Suprapubic skin (tissue), 4 donors: Measurements from ENCODE around the gene CRCP. TPM values are rescaled to one million over a fixed set of nuclear protein-coding genes. Genes with fewer than 3 reads are reported as not detected.
A peak's percentile ranks its signal among the peaks of the same experiment; 100 is the strongest.

ENCODE experiments used
- DNase-seq, 2 donors: peaks; one replicate each; pipeline ENCODE4 v3.0.0-alpha.2; 2019; ENCODE audit warnings: low spot score in 2 of 2
- H3K27ac ChIP-seq: fragments of 200-600 bp; sonication (generic); one replicate; pipeline ENCODE4 v1.5.1; 2019
- H3K27me3 ChIP-seq: fragments of 200-600 bp; sonication (generic); one replicate; pipeline ENCODE4 v1.5.1; 2019
- H3K36me3 ChIP-seq: fragments of 200-600 bp; sonication (generic); one replicate; pipeline ENCODE4 v1.5.1; 2019
- H3K4me1 ChIP-seq: fragments of 200-600 bp; sonication (generic); one replicate; pipeline ENCODE4 v1.5.1; 2019
- H3K4me3 ChIP-seq: fragments of 200-600 bp; sonication (generic); one replicate; pipeline ENCODE4 v1.5.1; 2019; ENCODE audit warnings: mild to moderate bottlenecking
- H3K9me3 ChIP-seq: fragments of 200-600 bp; sonication (generic); one replicate; pipeline ENCODE4 v1.5.1; 2019
- EP300 ChIP-seq: sonication (generic); formaldehyde crosslinking; IDR thresholded peaks from one replicate; pipeline ENCODE4 v1.6.1; 2017; ENCODE audit warnings: antibody characterized with exemption
- POLR2A ChIP-seq, 2 donors: fragments of 450-650 bp; IDR thresholded peaks; one replicate each; pipeline ENCODE4 v1.6.1; 2017; ENCODE audit warnings: antibody characterized with exemption in 2 of 2, mild to moderate bottlenecking in 2 of 2, moderate library complexity in 2 of 2
- POLR2AphosphoS5 ChIP-seq, 3 donors: sonication (generic); formaldehyde crosslinking; IDR thresholded peaks; one replicate each; pipeline ENCODE4 v1.6.1; 2017; ENCODE audit warnings: antibody characterized with exemption in 3 of 3
- WGBS: methylation state at CpG from one replicate; pipeline ENCODE4 v1.1.5; 2018; 5-methylcytosine and 5-hydroxymethylcytosine counted together
- total RNA-seq, 4 donors: library from RNA; depleted of rRNA; stranded (reverse); fragments of >200 nt; gene quantifications; one replicate each; pipeline ENCODE4 v1.1.0, GENCODE V29; 2016
- TF ChIP-seq, protein P1 (sequence below), 2 donors: fragments of 200-600 bp in 1 of 2; fragments of 450-650 bp in 1 of 2; sonication (generic) in 1 of 2; IDR thresholded peaks; one replicate each; pipeline ENCODE4 v1.5.1; 2016 to 2019; ENCODE audit warnings: antibody characterized with exemption in 2 of 2, mild to moderate bottlenecking in 1 of 2, moderate library complexity in 1 of 2

CRCP gene
- total RNA-seq, 4 donors from 2014 or later, result 33.8 to 67.2 (median 42.8) TPM

DNA sequence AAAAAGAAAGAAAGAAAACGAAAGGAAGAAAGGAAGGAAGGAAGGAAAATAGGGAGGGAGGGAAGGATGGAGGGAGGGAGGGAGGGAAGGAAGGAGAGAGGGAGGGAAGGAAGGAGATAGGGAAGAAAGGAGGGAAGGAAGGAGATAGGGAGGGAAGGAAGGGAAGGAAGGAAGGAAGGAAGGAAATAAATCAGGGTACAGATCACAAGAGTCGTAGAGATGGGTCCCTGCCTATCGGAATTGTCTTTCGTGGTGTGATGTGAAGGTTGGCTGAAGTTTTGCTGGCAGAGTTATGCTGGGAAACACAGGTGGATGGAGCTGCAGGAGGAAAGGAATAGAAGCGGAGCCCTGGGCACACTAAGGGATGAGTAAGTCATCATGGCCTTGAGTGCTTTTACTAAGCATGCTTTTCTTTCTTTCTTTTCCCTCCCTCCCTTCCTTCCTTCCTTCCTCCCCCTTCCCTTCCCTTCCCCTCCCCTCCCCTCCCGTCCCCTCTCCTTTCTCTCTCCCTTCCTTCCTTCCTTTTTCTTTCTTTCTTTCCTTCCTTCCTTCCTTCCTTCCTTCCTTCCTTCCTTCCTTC lies 78.6 kb downstream of the CRCP start:
- H3K9me3 ChIP-seq, result no peaks in the 10 kb centered on the region
- no peak overlapping the region for H3K4me3 ChIP-seq
- 79% methylated on average over 6 of the region's 6 CpGs for WGBS
- H3K36me3 ChIP-seq, result no peaks in the 10 kb centered on the region
- H3K4me1 ChIP-seq, result peaks cover 8% of the 10 kb centered on the region
- H3K27ac ChIP-seq, result no peak overlapping the region
- no peaks in the 10 kb centered on the region for H3K27me3 ChIP-seq
- no peak for DNase-seq
- no peak for TF ChIP-seq EP300
- no peak for TF ChIP-seq POLR2A (IDR thresholded peaks at IDR 0.05)
- TF ChIP-seq POLR2AphosphoS5 (IDR thresholded peaks at IDR 0.05), result no peak
- TF ChIP-seq, protein P1, sequence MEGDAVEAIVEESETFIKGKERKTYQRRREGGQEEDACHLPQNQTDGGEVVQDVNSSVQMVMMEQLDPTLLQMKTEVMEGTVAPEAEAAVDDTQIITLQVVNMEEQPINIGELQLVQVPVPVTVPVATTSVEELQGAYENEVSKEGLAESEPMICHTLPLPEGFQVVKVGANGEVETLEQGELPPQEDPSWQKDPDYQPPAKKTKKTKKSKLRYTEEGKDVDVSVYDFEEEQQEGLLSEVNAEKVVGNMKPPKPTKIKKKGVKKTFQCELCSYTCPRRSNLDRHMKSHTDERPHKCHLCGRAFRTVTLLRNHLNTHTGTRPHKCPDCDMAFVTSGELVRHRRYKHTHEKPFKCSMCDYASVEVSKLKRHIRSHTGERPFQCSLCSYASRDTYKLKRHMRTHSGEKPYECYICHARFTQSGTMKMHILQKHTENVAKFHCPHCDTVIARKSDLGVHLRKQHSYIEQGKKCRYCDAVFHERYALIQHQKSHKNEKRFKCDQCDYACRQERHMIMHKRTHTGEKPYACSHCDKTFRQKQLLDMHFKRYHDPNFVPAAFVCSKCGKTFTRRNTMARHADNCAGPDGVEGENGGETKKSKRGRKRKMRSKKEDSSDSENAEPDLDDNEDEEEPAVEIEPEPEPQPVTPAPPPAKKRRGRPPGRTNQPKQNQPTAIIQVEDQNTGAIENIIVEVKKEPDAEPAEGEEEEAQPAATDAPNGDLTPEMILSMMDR (IDR thresholded peaks at IDR 0.05), result no peak

DNA sequence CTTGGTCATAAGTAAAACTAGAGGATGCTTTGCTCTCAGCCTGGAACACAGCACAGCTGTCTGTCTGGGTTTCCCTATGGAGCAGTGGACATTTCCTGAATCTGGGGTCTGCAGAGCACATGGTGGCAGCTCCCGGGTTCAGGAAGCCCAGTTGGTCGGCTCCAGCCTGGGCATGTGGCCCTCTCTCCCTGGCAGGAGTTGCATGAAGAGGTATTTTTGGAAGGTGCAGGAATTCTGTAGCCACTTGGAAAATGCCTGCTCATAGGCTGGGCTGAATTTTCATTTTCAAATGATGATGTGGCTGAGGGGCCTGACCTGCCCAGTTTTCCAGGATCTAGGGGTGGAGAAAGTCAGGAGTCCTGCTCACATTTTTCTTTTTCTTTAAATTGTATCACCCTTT lies 83.8 kb downstream of the CRCP start:
- WGBS, result no CpG with 5 or more reads among the region's 2 CpGs
- Histone ChIP-seq H3K4me3 (no peak overlapping the region), H3K36me3 (no peaks in the 10 kb centered on the region), H3K9me3 (no peaks in the 10 kb centered on the region), H3K27me3 (no peaks in the 10 kb centered on the region), H3K4me1 (no peaks in the 10 kb centered on the region), H3K27ac (no peak overlapping the region)
- TF ChIP-seq POLR2AphosphoS5 (IDR thresholded peaks at IDR 0.05), result no peak
- TF ChIP-seq, protein P1 (IDR thresholded peaks at IDR 0.05), result no peak
- no peak for TF ChIP-seq EP300
- no peak for TF ChIP-seq POLR2A (IDR thresholded peaks at IDR 0.05)
- peak; percentile 13 to 20 for DNase-seq

DNA sequence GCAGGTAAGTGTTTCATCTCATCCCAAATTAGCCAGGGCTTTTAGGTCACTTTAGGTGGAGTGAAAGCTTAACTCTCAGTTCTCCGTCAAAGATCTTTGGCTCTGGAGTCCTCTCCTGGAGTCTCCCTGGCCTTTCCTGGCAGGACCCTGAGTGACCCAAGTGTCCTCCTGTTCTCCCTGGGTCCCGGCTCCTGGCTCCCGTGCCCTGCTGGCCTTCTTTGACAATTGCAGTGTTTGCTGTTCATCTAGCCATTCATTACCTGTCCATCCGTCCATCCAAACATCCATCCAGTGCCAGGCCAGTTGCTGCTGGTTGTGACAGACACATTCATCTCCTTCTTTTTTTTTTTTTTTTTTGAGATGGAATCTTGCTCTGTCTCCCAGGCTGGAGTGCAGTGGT lies 84.3 kb downstream of the CRCP start:
- Histone ChIP-seq H3K27me3 (no peaks in the 10 kb centered on the region), H3K4me3 (no peak overlapping the region), H3K9me3 (no peaks in the 10 kb centered on the region), H3K27ac (no peak overlapping the region), H3K4me1 (no peaks in the 10 kb centered on the region), H3K36me3 (no peaks in the 10 kb centered on the region)
- 97% methylated on average over 4 of the region's 4 CpGs for WGBS
- TF ChIP-seq, protein P1 (IDR thresholded peaks at IDR 0.05), result no peak
- DNase-seq, result peak in 1 of 2 donors; percentile 24

DNA sequence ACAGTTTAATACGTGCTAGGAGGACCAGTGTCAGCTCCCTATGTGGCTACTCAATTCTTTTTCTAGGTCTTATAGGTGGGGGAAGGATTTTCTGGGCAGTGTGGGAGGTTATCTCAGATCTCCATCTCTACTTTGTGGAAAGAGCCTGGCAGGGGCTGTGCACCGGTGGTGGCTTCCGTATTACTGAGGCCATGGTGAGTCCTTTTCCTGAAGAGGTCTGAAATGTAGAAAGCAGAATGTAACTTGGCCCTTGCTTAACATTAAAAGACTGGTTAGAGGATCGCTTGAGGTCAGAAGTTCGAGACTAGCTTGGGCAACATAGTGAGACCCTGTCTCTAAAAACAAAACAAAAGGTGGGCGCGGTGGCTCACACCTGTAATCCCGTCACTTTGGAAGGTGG lies 87.8 kb downstream of the CRCP start:
- WGBS, result 67% methylated on average over 8 of the region's 8 CpGs
- H3K4me1 ChIP-seq, result peaks cover 21% of the 10 kb centered on the region
- H3K27me3 ChIP-seq, result no peaks in the 10 kb centered on the region
- peak in 1 of 2 donors; percentile 25 for DNase-seq
- TF ChIP-seq EP300 (no peak), POLR2A (IDR thresholded peaks at IDR 0.05) (no peak), POLR2AphosphoS5 (IDR thresholded peaks at IDR 0.05) (no peak)
- TF ChIP-seq, protein P1 (IDR thresholded peaks at IDR 0.05), result no peak
- H3K9me3 ChIP-seq, result no peaks in the 10 kb centered on the region
- no peak overlapping the region for H3K27ac ChIP-seq
- H3K4me3 ChIP-seq, result no peak overlapping the region
- H3K36me3 ChIP-seq, result no peaks in the 10 kb centered on the region

Other genes starting within 250 kb of the CRCP start
- gene VKORC1L1, start 241.8 kb upstream of the CRCP start, total RNA-seq, result 10 to 100 TPM; 21.5 to 27.6 (median 24.2) TPM
- 10 to 100 TPM; 10.7 to 27.1 (median 20.7) TPM for gene GUSB, start 132.6 kb upstream of the CRCP start, total RNA-seq
- gene ASL, start 39.0 kb upstream of the CRCP start, total RNA-seq, result 10 to 100 TPM; 14.3 to 30.8 (median 22.4) TPM
- gene TPST1, start 90.5 kb downstream of the CRCP start, total RNA-seq, result 10 to 100 TPM in 2 of 4 donors, 1 to 10 TPM in 2; 5.2 to 20.0 (median 8.2) TPM